SW 1271 (cell line): Measurements from ENCODE around the gene SOAT1.
"Not testable (repeated sequence)": the region's sequence is repeated elsewhere in the genome, so short reads cannot be mapped to it uniquely, and the experiment has no call there.

ENCODE experiments used
- DNase-seq, 2 experiments: peaks; one replicate each; lab custom pipeline; 2025; lab: John Stamatoyannopoulos, UW

SOAT1 gene

DNA sequence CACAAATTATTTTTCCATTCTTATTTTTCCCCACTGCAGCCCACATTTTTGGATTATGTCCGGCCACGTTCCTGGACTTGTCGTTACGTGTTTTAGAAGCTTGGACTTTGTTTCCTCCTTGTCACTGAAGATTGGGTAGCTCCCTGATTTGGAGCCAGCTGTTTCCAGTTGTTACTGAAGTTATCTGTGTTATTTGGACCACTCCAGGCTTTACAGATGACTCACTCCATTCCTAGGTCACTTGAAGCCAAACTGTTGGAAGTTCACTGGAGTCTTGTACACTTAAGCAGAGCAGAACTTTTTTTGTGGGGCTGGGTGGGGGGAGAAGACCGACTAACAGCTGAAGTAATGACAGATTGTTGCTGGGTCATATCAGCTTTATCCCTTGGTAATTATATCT, 59.9 kb downstream of the SOAT1 start:
- DNase-seq, result no peak

DNA sequence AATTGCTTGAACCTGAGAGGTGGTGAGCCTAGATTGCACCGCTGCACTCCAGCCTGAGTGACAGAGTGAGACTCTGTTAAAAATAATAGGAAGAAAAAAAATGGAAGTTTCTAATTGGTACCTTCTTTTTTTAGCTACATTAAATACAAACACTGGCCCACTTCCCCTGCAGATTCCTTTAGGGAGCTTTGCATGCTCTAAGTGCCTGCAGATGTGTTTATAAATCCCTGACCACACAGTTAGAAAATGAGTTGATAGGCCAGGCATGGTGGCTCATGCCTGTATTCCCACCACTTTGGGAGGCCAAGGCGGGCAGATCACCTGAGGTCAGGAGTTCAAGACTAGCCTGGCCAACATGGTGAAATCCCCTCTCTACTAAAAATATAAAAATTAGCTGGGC, 68.0 kb downstream of the SOAT1 start:
- DNase-seq, result not testable (repeated sequence)

DNA sequence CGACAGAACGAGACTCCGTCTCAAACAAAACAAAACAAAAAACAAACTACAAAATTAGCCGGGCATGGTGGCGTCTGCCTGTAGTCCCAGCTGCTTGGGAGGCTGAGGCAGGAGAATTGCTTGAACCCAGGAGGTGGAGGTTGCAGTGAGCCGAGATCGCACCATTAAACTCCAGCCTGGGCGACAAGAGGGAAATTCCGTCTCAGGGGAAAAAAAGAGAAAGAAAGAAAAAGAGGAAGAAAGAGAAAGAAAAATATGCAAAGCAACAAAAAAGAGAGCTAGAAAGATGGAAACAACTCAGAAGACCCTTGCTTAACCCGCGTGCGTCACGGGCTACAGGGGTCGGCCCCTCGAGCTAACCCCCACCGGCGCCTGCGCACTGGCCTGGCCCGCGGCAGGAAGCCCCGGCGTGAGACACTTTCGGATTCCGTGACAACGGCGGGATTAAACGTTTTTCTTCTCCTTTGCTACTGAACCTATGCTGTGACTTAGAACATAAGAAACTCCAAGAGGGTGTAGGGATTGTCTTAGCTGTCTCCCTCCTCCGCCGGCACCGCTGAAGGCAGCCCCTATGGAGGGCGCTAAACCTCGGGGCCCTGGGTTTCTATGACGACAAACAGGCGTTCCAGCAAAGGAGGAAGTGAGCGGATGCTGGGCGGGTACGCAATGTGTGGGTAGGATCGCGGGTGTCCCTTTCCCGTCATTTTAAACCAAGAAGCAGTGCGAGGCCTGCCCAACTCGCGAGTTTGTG, 71.9 kb downstream of the SOAT1 start, which contains the start of gene AXDND1:
TSS of gene AXDND1 (plus strand) at position 630 of the 751 bp plus-strand sequence. CDS start 539 bp downstream, outside the sequence.
- DNase-seq, result peak; percentile 43 to 77

DNA sequence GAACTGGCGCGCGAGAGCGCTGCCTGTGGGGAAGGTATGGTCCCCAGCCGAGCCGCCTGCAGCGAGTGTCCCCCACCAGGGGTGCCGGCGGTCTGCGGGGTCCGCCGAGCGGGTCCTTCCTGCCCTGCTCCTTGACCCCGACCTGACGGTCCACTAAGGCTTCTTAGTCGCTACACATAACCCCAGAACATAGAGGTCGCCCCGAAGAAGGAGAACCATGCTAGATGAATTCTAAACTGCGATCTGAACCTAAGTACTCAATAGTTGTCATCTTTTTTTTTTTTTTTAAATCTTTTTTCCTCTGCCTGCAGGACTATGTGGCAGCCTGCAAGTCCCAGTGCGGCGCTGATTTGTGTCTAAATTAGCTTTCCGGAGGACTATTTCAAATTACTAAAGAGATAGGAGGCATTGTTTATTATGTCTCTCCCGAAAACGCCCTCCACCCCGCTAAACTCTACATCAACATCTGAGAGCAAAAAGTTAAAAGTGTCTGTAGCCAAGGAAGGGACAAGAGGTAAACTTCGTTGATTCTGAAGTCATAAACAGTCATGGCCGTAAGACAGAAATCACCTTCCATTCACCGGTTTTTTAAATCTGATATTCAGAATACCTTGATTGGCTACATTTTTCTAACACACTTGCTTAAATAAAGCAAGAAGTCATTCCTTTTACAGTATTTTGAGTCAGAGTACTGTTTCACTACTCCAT, 72.7 kb downstream of the SOAT1 start:
- no peak for DNase-seq

DNA sequence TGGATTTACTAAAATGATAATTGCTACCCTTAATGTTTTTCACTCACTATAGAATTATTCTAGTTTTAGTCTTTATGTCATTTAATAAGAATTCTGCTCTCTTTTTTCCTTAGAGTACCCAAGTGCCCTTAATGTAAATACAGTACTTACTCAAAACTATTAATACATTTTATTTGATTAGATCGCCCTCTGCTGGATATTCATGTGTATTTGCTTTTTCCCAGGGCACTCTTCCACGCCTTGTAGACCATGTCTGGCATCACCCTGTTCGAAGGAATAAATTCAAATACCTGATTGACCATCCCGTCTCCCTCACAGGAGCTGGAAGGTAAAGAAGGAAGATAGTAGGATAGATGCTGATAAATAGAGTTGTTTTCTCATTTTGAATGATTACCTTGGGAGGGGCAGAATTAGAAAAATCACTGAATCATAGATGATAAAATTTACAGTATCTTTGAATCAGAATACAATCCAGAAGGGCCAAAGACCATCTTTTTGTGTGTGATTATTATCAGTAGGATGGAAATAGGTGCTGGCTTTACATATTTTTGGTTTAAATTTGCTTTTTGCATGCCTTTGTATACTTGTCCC, 76.2 kb downstream of the SOAT1 start:
- DNase-seq, result peak; percentile 8 to 76

DNA sequence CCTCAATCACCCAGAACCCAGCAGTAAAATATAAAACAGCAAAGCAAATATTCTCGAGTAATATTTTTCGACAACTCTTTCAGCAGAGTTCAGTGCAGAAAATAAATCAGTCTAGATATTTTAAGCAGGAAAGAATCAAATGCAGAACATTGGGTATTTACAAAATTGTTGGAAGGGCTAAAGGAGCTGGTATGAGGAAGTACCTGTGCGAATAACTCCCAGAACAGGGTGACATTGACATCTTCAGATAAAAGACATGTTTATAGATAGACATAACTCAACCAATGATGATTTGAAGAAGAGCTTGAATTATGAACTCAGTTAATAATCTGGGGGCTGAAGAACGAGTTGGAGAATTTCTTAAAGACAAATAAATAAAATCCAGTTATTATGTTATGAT, 78.6 kb downstream of the SOAT1 start:
- DNase-seq, result no peak

DNA sequence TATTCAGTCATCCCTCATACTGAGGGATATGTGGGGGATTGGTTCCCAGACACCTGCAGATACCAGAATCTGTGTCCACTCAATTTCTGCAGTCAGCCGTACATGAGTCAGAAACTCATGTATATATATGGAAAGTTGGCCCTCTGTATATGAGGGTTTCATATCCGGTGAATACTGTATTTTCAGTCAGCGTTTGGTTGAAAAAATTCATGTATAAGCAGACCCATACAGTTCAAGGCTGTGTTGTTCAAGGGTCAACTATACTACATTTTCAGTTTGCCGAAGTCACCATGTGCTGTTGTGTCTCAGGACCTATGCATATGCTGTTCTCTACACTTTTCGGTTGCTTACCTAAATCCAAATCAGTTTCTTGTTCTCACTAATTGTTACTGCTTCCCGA, 82.6 kb downstream of the SOAT1 start:
- no peak for DNase-seq

DNA sequence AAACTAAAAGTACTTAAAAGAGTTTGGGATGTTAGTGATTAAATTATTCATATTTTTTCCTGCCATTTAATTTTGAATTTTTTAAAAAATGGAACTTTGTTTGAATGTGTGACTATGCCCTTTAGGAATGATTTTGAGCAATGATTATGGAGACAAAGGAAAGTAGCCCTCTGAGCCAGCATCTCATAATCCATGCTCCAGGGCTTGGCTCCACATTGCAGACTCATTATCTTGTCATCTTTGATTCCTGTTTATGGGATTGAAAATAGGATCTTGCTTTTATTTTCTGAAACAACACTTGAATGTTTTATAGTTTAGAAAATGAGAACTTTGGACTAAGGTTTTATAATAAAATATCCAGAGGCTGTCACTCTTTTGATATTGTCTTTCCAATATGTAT, 86.7 kb downstream of the SOAT1 start:
- no peak for DNase-seq

DNA sequence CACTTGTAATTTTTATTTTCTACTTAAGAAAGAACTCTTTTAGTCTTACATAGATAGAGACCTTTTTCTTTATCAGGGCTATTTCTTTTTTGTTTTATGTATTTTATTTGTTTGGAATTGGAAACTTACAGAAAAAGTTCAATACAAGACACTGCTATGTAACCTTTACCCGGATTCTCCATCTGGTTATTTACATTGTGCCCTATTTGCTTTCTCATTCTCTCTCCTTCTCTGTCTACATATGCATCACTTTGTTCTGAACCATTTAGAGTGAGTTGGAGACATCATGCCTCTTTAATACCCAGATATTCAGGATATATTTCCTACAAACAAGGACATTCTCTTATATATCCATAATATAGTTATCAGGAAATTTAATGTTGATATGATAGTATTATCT, 90.4 kb downstream of the SOAT1 start:
- no peak for DNase-seq

DNA sequence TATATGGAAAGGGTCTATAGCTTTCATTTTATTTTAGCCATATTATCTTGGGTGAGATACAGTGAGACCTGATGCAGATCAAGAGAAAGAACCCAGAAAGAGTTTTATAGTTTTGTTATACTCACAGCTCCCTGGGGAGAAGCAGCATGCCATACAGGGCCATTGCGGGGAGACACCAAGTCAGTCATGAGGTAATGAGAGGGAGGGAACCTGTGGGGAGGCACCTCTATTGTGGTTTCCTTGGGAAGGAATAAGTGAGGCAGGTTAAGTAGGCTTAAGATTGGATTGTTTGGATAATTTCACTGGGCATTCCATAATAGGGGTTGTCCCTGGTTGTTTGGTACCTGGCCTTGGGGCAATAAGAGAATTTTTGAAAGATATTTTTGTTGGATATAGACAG, 91.9 kb downstream of the SOAT1 start:
- no peak for DNase-seq

DNA sequence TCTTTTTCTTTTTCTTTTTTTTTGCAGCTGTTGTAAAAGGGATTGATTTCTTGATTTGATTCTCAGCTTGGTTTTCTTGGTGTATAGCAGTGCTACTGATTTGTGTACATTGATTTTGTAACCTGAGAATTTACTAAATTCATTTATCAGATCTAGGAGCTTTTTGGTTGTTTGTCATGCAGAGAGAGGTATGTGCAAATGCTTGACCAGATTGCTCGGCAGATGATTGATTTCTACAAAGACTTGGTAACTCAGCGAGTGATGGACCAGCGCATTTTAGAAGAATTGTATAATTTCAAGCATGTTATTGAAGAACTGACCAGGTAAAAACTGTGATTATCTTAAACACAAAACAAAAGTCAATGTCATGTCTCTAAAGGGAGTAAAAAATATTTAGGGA, 100.1 kb downstream of the SOAT1 start:
- DNase-seq, result no peak

DNA sequence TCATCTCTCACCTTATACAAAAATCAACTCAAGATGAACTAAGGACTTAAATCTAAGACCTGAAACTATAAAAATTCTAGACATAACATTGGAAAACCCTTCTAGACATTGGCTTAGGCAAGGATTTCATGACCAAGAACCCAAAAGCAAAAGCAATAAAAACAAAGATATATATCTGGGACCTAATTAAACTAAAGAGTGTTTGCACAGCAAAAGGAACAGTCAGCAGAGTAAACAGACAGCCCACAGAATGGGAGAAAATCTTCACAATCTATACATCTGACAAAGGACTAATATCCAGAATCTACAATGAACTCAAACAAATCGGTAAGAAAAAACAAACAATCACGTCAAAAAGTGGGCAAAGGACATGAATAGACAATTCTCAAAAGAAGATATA, 105.8 kb downstream of the SOAT1 start:
- not testable (repeated sequence) for DNase-seq
